ENCODE data around the gene ANO10. TPM values are rescaled to one million over a fixed set of nuclear protein-coding genes. Genes with fewer than 3 reads are reported as not detected.
A peak's percentile ranks its signal among the peaks of the same experiment; 100 is the strongest.

ANO10 gene
- total RNA-seq, 6 experiments from 2014 or later = 10.5 to 24.1 (median 13.6) TPM

DNA sequence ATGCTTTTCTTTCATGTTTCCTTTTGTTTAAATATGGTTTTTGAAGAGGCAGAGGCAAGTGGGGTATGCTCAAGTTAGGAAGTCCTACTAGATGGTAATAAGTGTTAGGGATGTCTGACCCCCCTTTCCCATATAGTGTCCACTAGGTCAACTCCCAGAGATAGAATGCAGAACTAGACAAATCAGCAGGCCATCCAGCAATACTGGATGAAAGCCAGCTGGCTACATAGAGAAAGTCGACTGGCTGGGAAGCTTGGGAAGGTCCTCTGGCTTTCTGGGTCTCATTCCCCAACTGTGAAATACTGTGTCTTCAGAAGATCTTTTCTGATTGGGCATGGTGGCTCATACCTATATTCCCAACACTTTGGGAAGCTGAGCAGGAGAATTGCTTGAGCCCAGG, 221.6 kb downstream of the ANO10 start:
- Histone ChIP-seq H3K27me3 (no peaks in the 10 kb centered on the region), H3K4me3 (no peak overlapping the region), H3K36me3 (no peaks in the 10 kb centered on the region), H3K9me3 (no peaks in the 10 kb centered on the region), H3K27ac (no peak overlapping the region), H3K4me1 (no peaks in the 10 kb centered on the region)
- 50% methylated on average over 1 of the region's 1 CpG for WGBS (ENCODE audit: insufficient coverage, low coverage, low lambda C conversion rate, missing lambda C conversion rate)
- ATAC-seq = no peak
- intact Hi-C loops (cut with DNase I) = no loop called here
- TF ChIP-seq, protein P1, sequence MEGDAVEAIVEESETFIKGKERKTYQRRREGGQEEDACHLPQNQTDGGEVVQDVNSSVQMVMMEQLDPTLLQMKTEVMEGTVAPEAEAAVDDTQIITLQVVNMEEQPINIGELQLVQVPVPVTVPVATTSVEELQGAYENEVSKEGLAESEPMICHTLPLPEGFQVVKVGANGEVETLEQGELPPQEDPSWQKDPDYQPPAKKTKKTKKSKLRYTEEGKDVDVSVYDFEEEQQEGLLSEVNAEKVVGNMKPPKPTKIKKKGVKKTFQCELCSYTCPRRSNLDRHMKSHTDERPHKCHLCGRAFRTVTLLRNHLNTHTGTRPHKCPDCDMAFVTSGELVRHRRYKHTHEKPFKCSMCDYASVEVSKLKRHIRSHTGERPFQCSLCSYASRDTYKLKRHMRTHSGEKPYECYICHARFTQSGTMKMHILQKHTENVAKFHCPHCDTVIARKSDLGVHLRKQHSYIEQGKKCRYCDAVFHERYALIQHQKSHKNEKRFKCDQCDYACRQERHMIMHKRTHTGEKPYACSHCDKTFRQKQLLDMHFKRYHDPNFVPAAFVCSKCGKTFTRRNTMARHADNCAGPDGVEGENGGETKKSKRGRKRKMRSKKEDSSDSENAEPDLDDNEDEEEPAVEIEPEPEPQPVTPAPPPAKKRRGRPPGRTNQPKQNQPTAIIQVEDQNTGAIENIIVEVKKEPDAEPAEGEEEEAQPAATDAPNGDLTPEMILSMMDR (IDR thresholded peaks at IDR 0.05) = no peak
- TF ChIP-seq POLR2A (IDR thresholded peaks at IDR 0.05) = no peak
- no peak for DNase-seq

DNA sequence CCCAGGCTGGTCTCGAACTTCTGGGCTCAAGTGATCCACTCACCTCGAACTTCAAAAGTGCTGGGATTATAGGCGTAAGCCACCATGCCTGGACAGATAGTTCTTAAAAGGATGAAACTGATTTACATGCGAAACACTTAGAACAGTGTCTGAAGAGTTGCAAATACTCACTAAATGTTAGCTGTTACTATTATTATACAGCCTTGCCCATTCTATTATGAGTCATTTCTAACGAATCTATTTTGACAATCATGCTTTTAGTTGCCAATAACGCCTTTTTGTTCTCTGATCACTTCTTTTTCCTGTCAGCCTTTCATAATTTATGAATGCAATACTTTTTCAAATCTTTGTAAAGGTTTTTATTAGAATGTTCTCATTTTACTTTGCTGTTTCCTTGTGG, 222.8 kb downstream of the ANO10 start:
- Histone ChIP-seq H3K27ac (no peak overlapping the region), H3K36me3 (no peaks in the 10 kb centered on the region), H3K27me3 (no peaks in the 10 kb centered on the region), H3K4me1 (no peaks in the 10 kb centered on the region), H3K4me3 (no peak overlapping the region), H3K9me3 (no peaks in the 10 kb centered on the region)
- TF ChIP-seq, protein P1 (IDR thresholded peaks at IDR 0.05) = no peak
- TF ChIP-seq POLR2A (IDR thresholded peaks at IDR 0.05) = no peak
- ATAC-seq (no peak), DNase-seq (no peak)
- 90% methylated on average over 4 of the region's 6 CpGs for WGBS (ENCODE audit: insufficient coverage, low coverage, low lambda C conversion rate, missing lambda C conversion rate)
- intact Hi-C loops (cut with DNase I) = no loop called here

DNA sequence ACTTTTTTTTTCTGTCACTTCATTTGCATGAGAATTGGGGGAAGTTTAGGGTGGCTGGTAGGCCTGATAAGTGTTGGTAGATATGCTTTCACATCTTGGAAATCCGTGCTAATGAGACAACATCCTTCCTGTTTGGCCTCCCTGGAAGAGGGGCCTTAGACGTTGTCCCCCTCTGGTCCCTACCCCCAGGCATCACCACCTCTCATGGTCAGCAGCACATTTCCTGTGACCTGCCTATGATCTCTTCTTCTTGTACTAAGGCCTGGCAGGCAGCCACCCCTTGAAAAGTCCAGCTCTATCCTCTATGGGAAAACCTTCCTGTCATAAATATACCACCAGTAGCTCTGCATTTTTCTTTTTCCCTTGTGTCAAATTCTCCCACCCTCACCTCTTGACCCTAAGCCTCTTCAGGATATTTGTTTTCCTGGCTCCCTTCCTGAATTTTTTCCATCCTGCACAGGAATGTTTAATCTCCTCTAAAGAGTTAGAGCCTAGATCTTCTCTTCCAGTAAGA, 227.7 kb downstream of the ANO10 start:
- ATAC-seq (peak; percentile 57 to 79 (median 61)), DNase-seq (peak; percentile 68 to 83 (median 73))
- H3K27ac ChIP-seq = no peak overlapping the region

DNA sequence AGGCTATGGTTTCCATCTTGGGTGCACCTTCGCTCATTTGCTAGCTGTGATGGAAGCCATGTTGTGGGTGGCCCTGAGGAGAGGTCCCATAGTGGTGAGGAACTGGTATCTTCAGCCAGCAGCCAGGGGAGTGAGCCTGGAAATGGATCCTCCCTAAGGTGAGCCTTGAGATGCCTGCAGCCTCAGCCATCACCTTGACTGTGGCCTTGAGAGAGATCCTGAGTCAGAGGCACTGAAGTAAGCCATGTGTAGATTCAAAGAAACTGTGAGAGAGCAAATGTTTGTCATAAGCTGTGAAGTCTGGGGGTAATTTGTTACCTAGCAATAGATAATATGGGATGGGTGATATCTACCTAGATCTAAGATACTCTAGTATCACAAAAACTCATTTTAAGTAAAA, 230.2 kb downstream of the ANO10 start:
- TF ChIP-seq POLR2A (IDR thresholded peaks at IDR 0.05) = no peak
- TF ChIP-seq, protein P1 (IDR thresholded peaks at IDR 0.05) = no peak
- H3K36me3 ChIP-seq = no peaks in the 10 kb centered on the region
- 83% methylated on average over 1 of the region's 1 CpG for whole genome bisulfite sequencing (ENCODE audit: insufficient coverage, low coverage, low lambda C conversion rate, missing lambda C conversion rate)
- no peak overlapping the region for H3K4me3 ChIP-seq
- peaks cover 0 to 26% (median 11%) of the 10 kb centered on the region in 4 donors for H3K4me1 ChIP-seq
- no peak for DNase-seq
- H3K27ac ChIP-seq = peak overlapping the region in 1 of 3 donors; percentile 2
- no peaks in the 10 kb centered on the region for H3K9me3 ChIP-seq
- no peaks in the 10 kb centered on the region for H3K27me3 ChIP-seq
- no peak for ATAC-seq
- intact Hi-C loops (cut with DNase I) = no loop called here

More for the DNA sequence above, 227.7 kb downstream of the ANO10 start:
- Histone ChIP-seq H3K4me1 (peaks cover 0 to 15% (median 7%) of the 10 kb centered on the region in 4 donors), H3K9me3 (no peaks in the 10 kb centered on the region), H3K27me3 (no peaks in the 10 kb centered on the region), H3K36me3 (no peaks in the 10 kb centered on the region), H3K4me3 (no peak overlapping the region)
- TF ChIP-seq, protein P1 (IDR thresholded peaks at IDR 0.05) = no peak
- no peak for TF ChIP-seq POLR2A (IDR thresholded peaks at IDR 0.05)
- intact Hi-C loops (cut with DNase I) = no loop called here
- WGBS (ENCODE audit: insufficient coverage, low coverage, low lambda C conversion rate, missing lambda C conversion rate) = 38% methylated on average over 2 of the region's 2 CpGs

DNA sequence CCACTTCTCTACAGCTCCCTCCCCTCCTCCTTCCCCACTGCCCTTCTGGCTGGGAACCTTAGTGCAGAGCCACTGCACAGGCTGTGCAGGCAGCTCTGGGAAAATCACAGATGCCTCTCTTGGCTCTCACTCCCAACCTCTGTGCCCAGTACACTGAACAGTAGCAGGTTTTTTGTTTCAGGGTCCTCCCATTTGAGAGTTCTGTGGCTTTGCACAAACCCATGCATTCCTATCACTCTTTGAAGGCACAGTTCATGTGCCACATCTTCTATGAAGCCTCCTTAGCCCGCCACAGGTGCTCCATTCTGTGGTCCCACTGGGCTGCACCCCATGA, 231.6 kb downstream of the ANO10 start:
- H3K4me1 ChIP-seq = peaks cover 0 to 26% (median 11%) of the 10 kb centered on the region in 4 donors
- peak; percentile 7 to 44 (median 30) for ATAC-seq
- no peak for DNase-seq
- no CpG with 5 or more reads among the region's 1 CpG for WGBS (ENCODE audit: insufficient coverage, low coverage, low lambda C conversion rate, missing lambda C conversion rate)
- no peaks in the 10 kb centered on the region for H3K9me3 ChIP-seq
- no peaks in the 10 kb centered on the region for H3K27me3 ChIP-seq
- no peak overlapping the region for H3K4me3 ChIP-seq
- H3K36me3 ChIP-seq = no peaks in the 10 kb centered on the region
- TF ChIP-seq POLR2A (IDR thresholded peaks at IDR 0.05) = no peak
- TF ChIP-seq, protein P1 (IDR thresholded peaks at IDR 0.05) = no peak
- peak overlapping the region; percentile 52 to 78 (median 67) for H3K27ac ChIP-seq
- intact Hi-C loops (cut with DNase I) = no loop called here
